Inflammatory macrophage treated with lipopolysaccharide for 4 hours (primary cell): ENCODE measurements around the gene IRX6.

Experiments
- DNase-seq: peaks from one replicate; pipeline ENCODE4 v3.0.0-alpha.2; 2020

IRX6 gene

GRCh38 chr16:55323637-55324271 lies at the start of gene IRX6:
TSS of gene IRX6 (plus strand) at chr16:55324203. CDS start at chr16:55325092, 889 bp downstream.
- no peak for DNase-seq

GRCh38 chr16:55274391-55274790 lies 49.6 kb upstream of the IRX6 start:
- DNase-seq: no peak

GRCh38 chr16:55275167-55275566 lies 48.8 kb upstream of the IRX6 start:
- DNase-seq: no peak

GRCh38 chr16:55275869-55276268 lies 48.1 kb upstream of the IRX6 start:
- no peak for DNase-seq

- DNase-seq: no peak
Observed at GRCh38 chr16:55277536-55277935, 46.5 kb upstream of the IRX6 start.

GRCh38 chr16:55279598-55279997 lies 44.4 kb upstream of the IRX6 start:
- no peak for DNase-seq

GRCh38 chr16:55280587-55280986 lies 43.4 kb upstream of the IRX6 start:
- no peak for DNase-seq

GRCh38 chr16:55282441-55282840 lies 41.6 kb upstream of the IRX6 start:
- DNase-seq: no peak

GRCh38 chr16:55283812-55284717 lies 39.9 kb upstream of the IRX6 start:
- DNase-seq: no peak

- DNase-seq: peak; percentile 10
Observed at GRCh38 chr16:55284718-55285099, 39.3 kb upstream of the IRX6 start.

GRCh38 chr16:55285586-55285985 lies 38.4 kb upstream of the IRX6 start:
- no peak for DNase-seq

GRCh38 chr16:55289353-55289752 lies 34.6 kb upstream of the IRX6 start:
- no peak for DNase-seq

- DNase-seq: no peak
Observed at GRCh38 chr16:55291847-55292246, 32.2 kb upstream of the IRX6 start.

GRCh38 chr16:55292491-55292890 lies 31.5 kb upstream of the IRX6 start:
- no peak for DNase-seq

GRCh38 chr16:55294129-55294528 lies 29.9 kb upstream of the IRX6 start:
- no peak for DNase-seq

GRCh38 chr16:55294931-55295342 lies 29.1 kb upstream of the IRX6 start:
- no peak for DNase-seq

GRCh38 chr16:55297062-55297909 lies 26.7 kb upstream of the IRX6 start:
- DNase-seq: no peak

- no peak for DNase-seq
Observed at GRCh38 chr16:55297910-55298479, 26.0 kb upstream of the IRX6 start.

- DNase-seq: no peak
Observed at GRCh38 chr16:55301385-55302008, 22.5 kb upstream of the IRX6 start.

- DNase-seq: no peak
Observed at GRCh38 chr16:55302635-55303034, 21.4 kb upstream of the IRX6 start.

GRCh38 chr16:55308973-55309372 lies 15.0 kb upstream of the IRX6 start:
- DNase-seq: no peak

- no peak for DNase-seq
Observed at GRCh38 chr16:55322327-55322726, 1.7 kb upstream of the IRX6 start.
